Caco-2 (cell line): ENCODE results near the gene NEGR1. TPM values are rescaled to one million over a fixed set of nuclear protein-coding genes. Genes with fewer than 3 reads are reported as not detected.

ENCODE experiments used
- BruUV-seq: library from RNA; stranded (reverse); fragments of 400-500 nt; replicated peaks from 2 replicates; lab custom pipeline; 2021; lab: Mats Ljungman, UMichigan
- CTCF ChIA-PET: fragments of 300-600 bp; sonication (Branson Sonifier 250); formaldehyde crosslinking; loops from one replicate; lab custom pipeline; 2022; ENCODE audit warnings: antibody characterized with exemption; lab: Charles Lee
- POLR2A ChIA-PET: fragments of 300-600 bp; sonication (Branson Sonifier 250); formaldehyde crosslinking; loops from one replicate; lab custom pipeline; 2022; ENCODE audit warnings: antibody characterized with exemption; lab: Charles Lee
- DNase-seq, 2 experiments: peaks; one replicate each; pipeline versions ENCODE4 v3.0.0 to v3.0.0-alpha.2; 2020 to 2022
- H3K27me3 ChIP-seq: replicated peaks from 2 replicates; pipeline ENCODE4 v1.6.0; 2011; ENCODE audit warnings: low read length; ENCODE audit not compliant: control insufficient read depth, insufficient read depth
- H3K36me3 ChIP-seq: 2 replicates; pipeline ENCODE4 v1.5.1; 2011; ENCODE audit warnings: low read length; ENCODE audit not compliant: control insufficient read depth, insufficient read depth
- H3K4me1 ChIP-seq: fragments of 250-450 bp; sonication (Bioruptor Pico); 2 replicates; pipeline ENCODE4 v1.5.1; 2020; ENCODE audit warnings: mild to moderate bottlenecking
- H3K4me3 ChIP-seq: 2 replicates; pipeline ENCODE4 v1.5.1; 2011; ENCODE audit warnings: low read depth, mild to moderate bottlenecking, control low read depth, low read length
- H3K9me3 ChIP-seq: fragments of 250-450 bp; sonication (Bioruptor Pico); 2 replicates; pipeline ENCODE4 v1.5.1; 2020; ENCODE audit warnings: mild to moderate bottlenecking, moderate library complexity
- H3K27ac Mint-ChIP-seq: one replicate; pipeline ENCODE4 v1.8.0; 2022; ENCODE audit warnings: mixed read lengths; ENCODE audit not compliant: unreplicated experiment
- H3K27me3 Mint-ChIP-seq: one replicate; pipeline ENCODE4 v1.8.0; 2022; ENCODE audit warnings: mixed read lengths; ENCODE audit not compliant: insufficient read depth, unreplicated experiment
- H3K36me3 Mint-ChIP-seq: one replicate; pipeline ENCODE4 v1.8.0; 2022; ENCODE audit warnings: mild to moderate bottlenecking, mixed read lengths; ENCODE audit not compliant: insufficient read depth, unreplicated experiment
- H3K4me1 Mint-ChIP-seq: one replicate; pipeline ENCODE4 v1.8.0; 2022; ENCODE audit warnings: low read depth, mixed read lengths; ENCODE audit not compliant: unreplicated experiment
- H3K4me3 Mint-ChIP-seq: one replicate; pipeline ENCODE4 v1.8.0; 2022; ENCODE audit warnings: mild to moderate bottlenecking, moderate library complexity, mixed read lengths; ENCODE audit not compliant: unreplicated experiment
- H3K9me3 Mint-ChIP-seq: one replicate; pipeline ENCODE4 v1.8.0; 2022; ENCODE audit warnings: mixed read lengths; ENCODE audit not compliant: unreplicated experiment
- CTCF ChIP-seq, 2 experiments: fragments of 200-600 bp in 1 of 2; IDR thresholded peaks; 1 replicate in 1 of 2; 2 replicates in 1 of 2; pipeline versions ENCODE4 v1.5.1 to v1.8.0; 2011 to 2022; ENCODE audit warnings: antibody characterized with exemption in 1 of 2, control low read depth in 1 of 2, inconsistent platforms in 1 of 2, low read depth in 1 of 2, low read length in 1 of 2, mild to moderate bottlenecking in 1 of 2, moderate library complexity in 1 of 2; ENCODE audit not compliant: insufficient read depth in 1 of 2, severe bottlenecking in 1 of 2, unreplicated experiment in 1 of 2
- intact Hi-C: fragments of 100-400 bp; cut with micrococcal nuclease; formaldehyde crosslinking; loops from one replicate; pipeline ENCODE4 v1.10.0; 2022; ENCODE audit not compliant: unreplicated experiment
- total RNA-seq: library from RNA; stranded (reverse); gene quantifications from 2 replicates; pipeline ENCODE4 v1.2.3, GENCODE V29; 2022

NEGR1 gene
- total RNA-seq, 1 experiment from 2014 or later: not detected

DNA sequence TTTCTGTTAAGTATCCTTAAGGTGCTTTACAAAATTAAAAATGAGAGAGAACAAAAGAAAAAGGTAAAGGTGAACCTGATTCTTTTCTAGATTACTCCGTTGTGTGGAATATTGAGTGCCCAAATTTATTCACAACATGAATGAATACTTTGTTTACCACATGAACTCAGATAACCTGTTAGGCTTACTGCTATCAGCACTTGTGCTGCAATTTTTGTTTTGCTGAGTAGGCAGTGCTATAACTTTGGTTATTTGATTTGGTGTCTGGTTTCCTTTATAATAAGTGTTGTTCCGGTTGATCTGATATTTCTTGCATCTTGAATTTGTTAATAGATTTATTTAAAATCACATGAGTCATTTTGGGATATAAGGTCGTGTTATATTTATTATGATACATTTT is 195.9 kb downstream of the NEGR1 start:
- Mint-ChIP-seq H3K9me3 (no peaks in the 10 kb centered on the region), H3K36me3 (no peaks in the 10 kb centered on the region), H3K4me3 (no peak overlapping the region), H3K4me1 (no peaks in the 10 kb centered on the region), H3K27me3 (no peaks in the 10 kb centered on the region), H3K27ac (no peak overlapping the region)
- intact Hi-C loops: no loop called here
- no peaks in the 10 kb centered on the region for H3K36me3 ChIP-seq
- H3K9me3 ChIP-seq: no peaks in the 10 kb centered on the region
- CTCF ChIA-PET: no interaction called here
- no peaks in the 10 kb centered on the region for H3K27me3 ChIP-seq
- DNase-seq: no peak
- BruUV-seq: no TSS peak
- POLR2A ChIA-PET: no interaction called here
- no peaks in the 10 kb centered on the region for H3K4me1 ChIP-seq
- TF ChIP-seq CTCF (IDR thresholded peaks at IDR 0.05; ENCODE audit: insufficient read depth in 1 of 2, low read depth in 1 of 2, low read length in 1 of 2, severe bottlenecking in 1 of 2, unreplicated experiment in 1 of 2): no peak
- H3K4me3 ChIP-seq: no peak overlapping the region

DNA sequence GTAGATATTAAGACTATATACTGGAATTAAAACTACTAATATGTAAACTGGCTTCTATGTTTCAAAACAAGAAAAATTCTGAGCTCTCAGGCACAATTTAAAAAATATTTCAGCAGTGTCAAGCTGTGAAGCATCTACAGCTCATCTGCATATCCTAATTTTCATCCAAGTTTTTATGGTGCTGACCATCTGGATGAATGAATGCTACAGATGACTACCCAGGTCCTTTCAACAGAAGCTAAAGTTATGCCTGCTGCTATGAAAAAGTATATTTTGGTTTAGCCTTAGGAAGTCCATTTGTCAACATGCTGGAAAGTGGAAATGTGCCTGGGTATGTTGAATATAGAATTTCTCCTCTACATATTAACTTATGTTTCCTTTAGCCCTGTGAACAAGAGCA is 206.9 kb downstream of the NEGR1 start:
- Histone ChIP-seq H3K27me3 (no peaks in the 10 kb centered on the region), H3K36me3 (no peaks in the 10 kb centered on the region), H3K9me3 (no peaks in the 10 kb centered on the region), H3K4me1 (no peaks in the 10 kb centered on the region), H3K4me3 (no peak overlapping the region)
- Mint-ChIP-seq H3K4me3 (no peak overlapping the region), H3K27me3 (no peaks in the 10 kb centered on the region), H3K27ac (no peak overlapping the region), H3K4me1 (no peaks in the 10 kb centered on the region), H3K36me3 (no peaks in the 10 kb centered on the region), H3K9me3 (no peaks in the 10 kb centered on the region)
- ChIA-PET CTCF (no interaction called here), POLR2A (no interaction called here)
- TF ChIP-seq CTCF (IDR thresholded peaks at IDR 0.05; ENCODE audit: insufficient read depth in 1 of 2, low read depth in 1 of 2, low read length in 1 of 2, severe bottlenecking in 1 of 2, unreplicated experiment in 1 of 2): no peak
- no peak for DNase-seq
- no TSS peak for BruUV-seq
- intact Hi-C loops: no loop called here

DNA sequence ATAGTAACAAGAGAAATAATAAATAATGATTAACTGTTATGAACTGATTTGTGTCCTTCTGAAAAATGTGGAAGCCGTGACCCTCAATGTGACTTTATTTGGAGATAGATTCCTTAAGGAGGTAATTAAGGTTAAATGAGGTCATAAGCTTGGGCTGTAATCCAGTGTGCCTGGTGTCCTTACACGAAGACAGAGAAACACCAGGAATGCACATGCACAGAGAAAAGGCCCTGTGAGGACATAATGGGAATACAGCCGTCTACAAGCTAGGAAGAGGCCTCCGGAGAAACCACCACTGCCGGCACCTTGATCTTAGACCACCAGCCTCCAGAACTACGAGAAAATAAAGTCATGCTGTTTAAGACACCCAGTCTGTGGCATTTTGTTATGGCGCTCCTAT is 215.9 kb downstream of the NEGR1 start:
- Histone ChIP-seq H3K9me3 (no peaks in the 10 kb centered on the region), H3K4me1 (no peaks in the 10 kb centered on the region), H3K36me3 (no peaks in the 10 kb centered on the region), H3K27me3 (no peaks in the 10 kb centered on the region), H3K4me3 (no peak overlapping the region)
- CTCF ChIA-PET: no interaction called here
- no peak for DNase-seq
- H3K36me3 Mint-ChIP-seq: no peaks in the 10 kb centered on the region
- no peak overlapping the region for H3K27ac Mint-ChIP-seq
- no TSS peak for BruUV-seq
- TF ChIP-seq CTCF (IDR thresholded peaks at IDR 0.05; ENCODE audit: insufficient read depth in 1 of 2, low read depth in 1 of 2, low read length in 1 of 2, severe bottlenecking in 1 of 2, unreplicated experiment in 1 of 2): no peak
- H3K4me3 Mint-ChIP-seq: no peak overlapping the region
- no peaks in the 10 kb centered on the region for H3K4me1 Mint-ChIP-seq
- H3K9me3 Mint-ChIP-seq: no peaks in the 10 kb centered on the region
- H3K27me3 Mint-ChIP-seq: no peaks in the 10 kb centered on the region
- POLR2A ChIA-PET: no interaction called here
- intact Hi-C loops: no loop called here
